ENCODE measurements around the gene FAM174B. TPM values are rescaled to one million over a fixed set of nuclear protein-coding genes. Genes with fewer than 3 reads are reported as not detected.

The FAM174B gene
- total RNA-seq, 1 experiment from 2014 or later = 0.30 TPM

GRCh38 chr15:92569778-92570177 lies 85.8 kb downstream of the FAM174B start:
- Histone ChIP-seq H3K4me3 (replicated peaks in 1 of 2; ENCODE audit: low read depth in 1 of 2, low read length in 2 of 2) (no peak overlapping the region), H2AFZ (ENCODE audit: low read depth, low read length, poor library complexity, severe bottlenecking) (no peak overlapping the region), H3K4me1 (ENCODE audit: control insufficient read depth in 1 of 2, insufficient read depth in 2 of 2, low read length in 2 of 2) (no peaks in the 10 kb centered on the region), H3K27me3 (ENCODE audit: insufficient read depth, low read length) (peaks cover 46% of the 10 kb centered on the region), H3K27ac (ENCODE audit: low read depth, low read length) (no peak overlapping the region), H3K9me3 (ENCODE audit: control insufficient read depth in 1 of 2, insufficient read depth in 1 of 2, low read depth in 1 of 2, low read length in 2 of 2) (no peaks in the 10 kb centered on the region), H3K36me3 (ENCODE audit: control insufficient read depth in 1 of 2, insufficient read depth in 2 of 2, low read length in 2 of 2) (no peaks in the 10 kb centered on the region), H4K20me1 (ENCODE audit: insufficient read depth) (no peaks in the 10 kb centered on the region), H3K79me2 (ENCODE audit: insufficient read depth, low read length) (no peaks in the 10 kb centered on the region), H3K9ac (ENCODE audit: low read length) (no peak overlapping the region), H3K9me2 (ENCODE audit: insufficient read depth) (no peaks in the 10 kb centered on the region), H3K4me2 (ENCODE audit: low read length) (no peak overlapping the region)
- DNase-seq (ENCODE audit: low read depth, low spot score) (no peak), ATAC-seq (no peak)
- CTCF ChIA-PET = no interaction called here
- no TSS peak for BruUV-seq (replicated peaks)
- POLR2A ChIA-PET = no interaction called here
- RAD21 ChIA-PET (ENCODE audit: low non-redundant PET in 1 of 2, low total read pairs in 2 of 2, uncharacterized antibody in 2 of 2, unreplicated experiment in 2 of 2) = no interaction called here
- intact Hi-C loops (cut with micrococcal nuclease) = no loop called here
- TF ChIP-seq EGR1 (IDR thresholded peaks at IDR 0.05; ENCODE audit: low read depth) (no peak), JUND (IDR thresholded peaks at IDR 0.05) (no peak), CEBPB (IDR thresholded peaks at IDR 0.05; ENCODE audit: low read depth) (no peak), SIN3A (IDR thresholded peaks at IDR 0.05; ENCODE audit: low read depth) (no peak), ATF3 (IDR thresholded peaks at IDR 0.05) (no peak), SRF (IDR thresholded peaks at IDR 0.05; ENCODE audit: low read depth) (no peak), POLR2AphosphoS5 (IDR thresholded peaks at IDR 0.05; ENCODE audit: low read depth, low read length) (no peak), CBX3 (IDR thresholded peaks at IDR 0.05; ENCODE audit: low read depth) (no peak), EZH2phosphoT487 (IDR thresholded peaks at IDR 0.05; ENCODE audit: borderline replicate concordance) (no peak), ZFX (IDR thresholded peaks at IDR 0.05) (no peak), RAD21 (IDR thresholded peaks at IDR 0.05; ENCODE audit: low read depth) (no peak), ELF1 (IDR thresholded peaks at IDR 0.05; ENCODE audit: borderline replicate concordance, low read depth) (no peak), EZH2 (IDR thresholded peaks at IDR 0.05) (no peak)
- TF ChIP-seq, protein P1, sequence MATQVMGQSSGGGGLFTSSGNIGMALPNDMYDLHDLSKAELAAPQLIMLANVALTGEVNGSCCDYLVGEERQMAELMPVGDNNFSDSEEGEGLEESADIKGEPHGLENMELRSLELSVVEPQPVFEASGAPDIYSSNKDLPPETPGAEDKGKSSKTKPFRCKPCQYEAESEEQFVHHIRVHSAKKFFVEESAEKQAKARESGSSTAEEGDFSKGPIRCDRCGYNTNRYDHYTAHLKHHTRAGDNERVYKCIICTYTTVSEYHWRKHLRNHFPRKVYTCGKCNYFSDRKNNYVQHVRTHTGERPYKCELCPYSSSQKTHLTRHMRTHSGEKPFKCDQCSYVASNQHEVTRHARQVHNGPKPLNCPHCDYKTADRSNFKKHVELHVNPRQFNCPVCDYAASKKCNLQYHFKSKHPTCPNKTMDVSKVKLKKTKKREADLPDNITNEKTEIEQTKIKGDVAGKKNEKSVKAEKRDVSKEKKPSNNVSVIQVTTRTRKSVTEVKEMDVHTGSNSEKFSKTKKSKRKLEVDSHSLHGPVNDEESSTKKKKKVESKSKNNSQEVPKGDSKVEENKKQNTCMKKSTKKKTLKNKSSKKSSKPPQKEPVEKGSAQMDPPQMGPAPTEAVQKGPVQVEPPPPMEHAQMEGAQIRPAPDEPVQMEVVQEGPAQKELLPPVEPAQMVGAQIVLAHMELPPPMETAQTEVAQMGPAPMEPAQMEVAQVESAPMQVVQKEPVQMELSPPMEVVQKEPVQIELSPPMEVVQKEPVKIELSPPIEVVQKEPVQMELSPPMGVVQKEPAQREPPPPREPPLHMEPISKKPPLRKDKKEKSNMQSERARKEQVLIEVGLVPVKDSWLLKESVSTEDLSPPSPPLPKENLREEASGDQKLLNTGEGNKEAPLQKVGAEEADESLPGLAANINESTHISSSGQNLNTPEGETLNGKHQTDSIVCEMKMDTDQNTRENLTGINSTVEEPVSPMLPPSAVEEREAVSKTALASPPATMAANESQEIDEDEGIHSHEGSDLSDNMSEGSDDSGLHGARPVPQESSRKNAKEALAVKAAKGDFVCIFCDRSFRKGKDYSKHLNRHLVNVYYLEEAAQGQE (IDR thresholded peaks at IDR 0.05; ENCODE audit: low read depth) = no peak

Other genes starting within 250 kb of the FAM174B start
- 116 TPM for gene CHD2, start 244.5 kb upstream of the FAM174B start, total RNA-seq (2021; ENCODE audit: unreplicated experiment)

Measured in HCT116 (cell line).